Neutrophil (primary cell): ENCODE results near the gene ZMAT3.

Experiments
- H3K27ac ChIP-seq: fragments of 200-600 bp; sonication (generic); 2 replicates; pipeline ENCODE4 v1.5.1; 2016; ENCODE audit warnings: mild to moderate bottlenecking, moderate library complexity
- H3K27me3 ChIP-seq: fragments of 200-600 bp; sonication (generic); 2 replicates; pipeline ENCODE4 v1.6.0; 2016; ENCODE audit warnings: mild to moderate bottlenecking
- H3K36me3 ChIP-seq: fragments of 200-600 bp; sonication (generic); 2 replicates; pipeline ENCODE4 v1.5.1; 2017
- H3K4me1 ChIP-seq, 2 experiments: fragments of 200-600 bp in 1 of 2; sonication (generic) in 1 of 2; 1 replicate in 1 of 2; 2 replicates in 1 of 2; pipeline versions ENCODE4 v1.5.1 to v1.6.1; 2013 to 2016; ENCODE audit warnings: low read depth in 1 of 2, low read length in 1 of 2, mild to moderate bottlenecking in 1 of 2, moderate library complexity in 1 of 2; ENCODE audit not compliant: control insufficient read depth in 1 of 2, insufficient read depth in 1 of 2
- H3K4me3 ChIP-seq, 2 experiments: fragments of 200-600 bp in 1 of 2; sonication (generic) in 1 of 2; 1 replicate in 1 of 2; 2 replicates in 1 of 2; pipeline ENCODE4 v1.5.1; 2013 to 2016; ENCODE audit warnings: low read depth in 1 of 2, low read length in 1 of 2, mild to moderate bottlenecking in 1 of 2, moderate library complexity in 1 of 2
- H3K9me3 ChIP-seq: fragments of 200-600 bp; sonication (generic); 2 replicates; pipeline ENCODE4 v1.5.1; 2016
- TF ChIP-seq, protein P1 (sequence below): fragments of 200-600 bp; sonication (generic); IDR thresholded peaks from 2 replicates; pipeline ENCODE4 v1.5.1; 2016; ENCODE audit warnings: antibody characterized with exemption

The ZMAT3 gene

DNA sequence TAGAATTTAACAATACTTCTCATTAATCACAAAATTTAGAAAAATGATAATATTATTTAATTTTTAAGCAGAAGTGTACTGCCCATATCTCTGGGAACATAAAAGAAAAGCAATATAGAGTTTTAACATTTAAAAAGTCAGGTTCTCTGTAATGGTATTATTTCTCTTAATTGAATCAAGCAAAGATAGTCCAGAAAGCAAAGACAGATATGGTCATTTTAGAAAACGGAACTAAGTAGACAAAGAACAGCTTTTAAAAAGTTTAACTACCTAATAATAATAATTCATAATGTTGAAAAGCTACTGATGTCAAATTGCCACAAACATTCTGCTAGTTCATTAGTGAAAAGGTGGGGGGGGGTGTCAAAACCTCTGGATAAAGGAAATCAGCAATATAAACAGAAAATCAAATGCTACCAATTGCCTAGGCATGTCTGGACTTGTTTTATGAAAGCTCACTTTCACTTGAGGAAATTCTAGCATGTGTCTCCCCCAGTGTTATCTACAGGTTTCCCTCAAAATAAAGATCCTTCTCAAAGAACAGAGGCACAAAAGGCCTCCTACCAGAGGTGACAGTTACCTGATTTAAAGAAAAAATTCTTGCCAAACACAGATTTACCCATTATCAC is 1.7 kb downstream of the ZMAT3 start:
- H3K27me3 ChIP-seq: no peaks in the 10 kb centered on the region
- H3K4me1 ChIP-seq: peaks cover 6 to 12% of the 10 kb centered on the region in 2 experiments
- peaks cover 5% of the 10 kb centered on the region for H3K36me3 ChIP-seq
- H3K9me3 ChIP-seq: no peaks in the 10 kb centered on the region
- TF ChIP-seq, protein P1, sequence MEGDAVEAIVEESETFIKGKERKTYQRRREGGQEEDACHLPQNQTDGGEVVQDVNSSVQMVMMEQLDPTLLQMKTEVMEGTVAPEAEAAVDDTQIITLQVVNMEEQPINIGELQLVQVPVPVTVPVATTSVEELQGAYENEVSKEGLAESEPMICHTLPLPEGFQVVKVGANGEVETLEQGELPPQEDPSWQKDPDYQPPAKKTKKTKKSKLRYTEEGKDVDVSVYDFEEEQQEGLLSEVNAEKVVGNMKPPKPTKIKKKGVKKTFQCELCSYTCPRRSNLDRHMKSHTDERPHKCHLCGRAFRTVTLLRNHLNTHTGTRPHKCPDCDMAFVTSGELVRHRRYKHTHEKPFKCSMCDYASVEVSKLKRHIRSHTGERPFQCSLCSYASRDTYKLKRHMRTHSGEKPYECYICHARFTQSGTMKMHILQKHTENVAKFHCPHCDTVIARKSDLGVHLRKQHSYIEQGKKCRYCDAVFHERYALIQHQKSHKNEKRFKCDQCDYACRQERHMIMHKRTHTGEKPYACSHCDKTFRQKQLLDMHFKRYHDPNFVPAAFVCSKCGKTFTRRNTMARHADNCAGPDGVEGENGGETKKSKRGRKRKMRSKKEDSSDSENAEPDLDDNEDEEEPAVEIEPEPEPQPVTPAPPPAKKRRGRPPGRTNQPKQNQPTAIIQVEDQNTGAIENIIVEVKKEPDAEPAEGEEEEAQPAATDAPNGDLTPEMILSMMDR: no peak
- H3K27ac ChIP-seq: no peak overlapping the region
- H3K4me3 ChIP-seq: no peak overlapping the region

DNA sequence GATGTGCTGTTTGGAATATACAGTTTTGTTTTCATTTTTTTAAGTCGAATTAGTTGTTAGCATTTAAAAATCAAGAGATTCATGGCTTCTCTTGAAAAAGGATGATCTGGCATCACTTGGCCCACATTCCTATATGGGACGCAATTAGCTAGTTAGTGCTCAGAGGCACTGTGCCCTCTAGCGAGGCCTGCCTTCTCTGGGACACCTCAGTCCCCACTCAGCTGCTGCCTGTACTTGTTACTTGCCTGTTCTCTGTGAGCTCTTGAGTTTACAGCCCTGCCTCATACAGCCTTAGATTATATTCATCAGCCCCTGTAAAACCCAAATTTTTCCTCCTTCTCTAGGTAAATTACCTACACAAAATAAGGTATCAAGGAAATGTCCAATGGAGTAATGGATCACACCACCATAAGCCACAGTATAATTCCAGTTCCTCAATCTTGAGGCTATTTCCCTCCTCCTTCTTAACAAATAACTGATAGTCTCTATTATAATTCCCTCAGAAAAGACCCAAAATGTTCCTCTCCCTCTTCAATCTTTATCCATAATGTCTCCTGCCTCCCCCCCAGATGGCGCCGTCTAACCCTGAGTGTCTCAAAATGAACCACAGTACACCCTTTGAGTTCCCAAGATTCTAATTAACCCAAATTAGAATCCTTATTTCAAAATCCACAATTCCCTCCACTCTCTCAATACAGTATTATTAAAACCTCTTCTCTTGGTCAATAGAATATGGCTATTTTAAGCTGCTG is 2.7 kb downstream of the ZMAT3 start:
- H3K9me3 ChIP-seq: no peaks in the 10 kb centered on the region
- peaks cover 6 to 12% of the 10 kb centered on the region in 2 experiments for H3K4me1 ChIP-seq
- H3K36me3 ChIP-seq: peaks cover 5% of the 10 kb centered on the region
- H3K4me3 ChIP-seq: no peak overlapping the region
- H3K27me3 ChIP-seq: no peaks in the 10 kb centered on the region
- TF ChIP-seq, protein P1: no peak
- no peak overlapping the region for H3K27ac ChIP-seq

DNA sequence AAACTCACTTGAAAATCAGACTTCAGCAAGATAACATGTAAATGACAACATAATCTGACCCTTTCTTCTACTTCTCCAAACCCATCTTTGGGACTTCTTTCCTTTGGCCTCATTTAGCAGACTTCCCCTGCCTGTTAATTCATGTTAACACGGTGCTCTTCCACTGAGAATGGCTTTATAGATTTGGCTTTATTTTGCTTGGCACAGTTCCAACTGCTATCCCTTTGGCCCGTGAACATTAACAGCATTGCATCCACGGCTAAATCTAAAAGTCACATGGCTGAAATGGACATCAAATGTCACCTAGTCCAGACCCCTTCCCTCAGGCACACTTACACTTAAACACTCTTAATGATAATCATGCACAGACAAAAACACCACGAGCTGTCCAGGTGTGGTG is 3.8 kb downstream of the ZMAT3 start:
- H3K4me1 ChIP-seq: peaks cover 6 to 12% of the 10 kb centered on the region in 2 experiments
- peaks cover 5% of the 10 kb centered on the region for H3K36me3 ChIP-seq
- no peak overlapping the region for H3K27ac ChIP-seq
- no peak overlapping the region for H3K4me3 ChIP-seq
- TF ChIP-seq, protein P1: no peak
- no peaks in the 10 kb centered on the region for H3K27me3 ChIP-seq
- no peaks in the 10 kb centered on the region for H3K9me3 ChIP-seq

DNA sequence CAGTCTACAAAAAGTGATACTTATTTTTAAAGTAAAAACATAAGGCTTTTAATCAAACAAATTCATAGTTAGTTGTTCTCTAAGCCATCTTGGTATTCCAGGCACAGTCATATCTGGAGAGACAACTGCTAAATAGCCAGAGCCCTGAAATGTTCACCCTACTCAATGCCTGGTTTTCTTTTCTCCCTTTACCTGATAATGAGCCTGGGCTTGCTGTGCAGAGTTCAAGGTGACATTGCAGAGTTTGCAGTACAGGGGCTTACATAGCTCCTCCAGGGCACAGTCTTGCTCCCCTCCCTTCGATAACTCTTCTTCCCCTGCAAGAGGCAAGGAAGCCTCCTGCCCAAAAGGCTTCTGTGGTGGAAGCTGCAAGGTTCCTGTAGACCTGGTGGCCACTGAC is 4.3 kb downstream of the ZMAT3 start:
- TF ChIP-seq, protein P1: no peak
- Histone ChIP-seq H3K4me3 (no peak overlapping the region), H3K4me1 (peaks cover 6 to 10% of the 10 kb centered on the region in 2 experiments), H3K36me3 (peaks cover 5% of the 10 kb centered on the region), H3K9me3 (no peaks in the 10 kb centered on the region), H3K27me3 (no peaks in the 10 kb centered on the region), H3K27ac (no peak overlapping the region)

DNA sequence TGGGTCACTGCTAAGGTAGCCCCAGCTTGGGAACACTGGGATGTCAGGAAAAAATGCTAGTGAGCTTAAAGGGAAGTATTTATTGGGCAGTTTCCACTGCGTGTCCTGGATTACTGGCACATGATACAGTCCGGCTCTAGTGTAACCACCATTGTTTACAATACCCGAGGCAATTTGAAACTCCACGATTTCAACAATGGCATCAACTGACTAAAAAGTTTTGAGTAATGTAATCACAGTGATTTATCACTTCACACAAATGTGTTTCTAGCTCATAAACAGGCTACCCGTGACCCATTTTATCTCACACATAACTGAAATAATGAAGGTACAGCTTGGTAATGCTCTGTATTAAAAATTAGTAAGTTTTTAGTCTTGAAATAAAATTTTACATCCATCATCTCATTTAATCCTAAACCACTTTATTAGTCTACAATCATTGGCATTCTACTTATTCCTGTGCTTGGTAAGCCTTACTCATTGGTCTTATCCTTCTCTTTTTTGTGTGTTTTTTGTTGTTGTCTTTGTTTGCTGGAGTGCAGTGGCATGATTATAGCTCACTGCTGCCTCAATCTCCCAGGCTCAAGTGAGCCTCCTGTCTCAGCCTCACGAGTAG is 7.6 kb downstream of the ZMAT3 start:
- H3K9me3 ChIP-seq: no peaks in the 10 kb centered on the region
- H3K27ac ChIP-seq: no peak overlapping the region
- H3K4me1 ChIP-seq: no peaks in the 10 kb centered on the region
- TF ChIP-seq, protein P1: no peak
- H3K36me3 ChIP-seq: peaks cover 5% of the 10 kb centered on the region
- no peak overlapping the region for H3K4me3 ChIP-seq
- H3K27me3 ChIP-seq: no peaks in the 10 kb centered on the region
